PC-9 (cell line): ENCODE results near the gene CSRP1. TPM values are rescaled to one million over a fixed set of nuclear protein-coding genes. Genes with fewer than 3 reads are reported as not detected.

Source experiments
- BruUV-seq: library from RNA; stranded (reverse); fragments of 400-500 nt; replicated peaks from 2 replicates; lab custom pipeline; 2021; lab: Mats Ljungman, UMichigan
- CTCF ChIA-PET: fragments of 300-600 bp; sonication (Branson Sonifier 250); formaldehyde crosslinking; loops from one replicate; lab custom pipeline; 2022; ENCODE audit warnings: antibody characterized with exemption; lab: Charles Lee
- POLR2A ChIA-PET: fragments of 300-600 bp; sonication (Branson Sonifier 250); formaldehyde crosslinking; loops from one replicate; lab custom pipeline; 2022; ENCODE audit warnings: antibody characterized with exemption; ENCODE audit not compliant: unreplicated experiment; lab: Charles Lee
- DNase-seq, 2 experiments: peaks; one replicate each; pipeline versions ENCODE4 v3.0.0 to v3.0.0-alpha.2; 2015 to 2022; ENCODE audit warnings: mixed read lengths in 1 of 2
- H2AFZ ChIP-seq: fragments of 200-600 bp; sonication (generic); 2 replicates; pipeline ENCODE4 v1.8.1; 2017; ENCODE audit warnings: antibody characterized with exemption
- H3F3A ChIP-seq: fragments of 200-600 bp; sonication (generic); 2 replicates; pipeline ENCODE4 v1.8.1; 2017; ENCODE audit warnings: antibody characterized with exemption, mild to moderate bottlenecking, low read depth; ENCODE audit not compliant: insufficient read depth
- H3K27ac ChIP-seq: fragments of 200-600 bp; sonication (generic); 2 replicates; pipeline ENCODE4 v1.6.1; 2016; ENCODE audit warnings: mixed run types
- H3K27me3 ChIP-seq: fragments of 200-600 bp; sonication (generic); 2 replicates; pipeline ENCODE4 v1.6.1; 2016; ENCODE audit warnings: low read depth, mixed run types; ENCODE audit not compliant: insufficient read depth
- H3K36me3 ChIP-seq: fragments of 200-600 bp; sonication (generic); 2 replicates; pipeline ENCODE4 v1.6.1; 2016; ENCODE audit warnings: low read depth, mixed run types
- H3K4me1 ChIP-seq: fragments of 200-600 bp; sonication (generic); replicated peaks from 2 replicates; pipeline ENCODE4 v1.6.1; 2016; ENCODE audit warnings: mixed run types; ENCODE audit not compliant: insufficient read depth
- H3K4me2 ChIP-seq: fragments of 200-600 bp; sonication (generic); 2 replicates; pipeline ENCODE4 v1.6.1; 2017; ENCODE audit warnings: mixed run types
- H3K4me3 ChIP-seq: fragments of 200-600 bp; sonication (generic); 2 replicates; pipeline ENCODE4 v1.6.1; 2016; ENCODE audit warnings: mixed run types
- H3K79me2 ChIP-seq: fragments of 200-600 bp; sonication (generic); 2 replicates; pipeline ENCODE4 v1.6.1; 2017; ENCODE audit warnings: low read depth, mixed run types
- H3K9me2 ChIP-seq: fragments of 200-600 bp; sonication (generic); 2 replicates; pipeline ENCODE4 v1.8.1; 2017; ENCODE audit warnings: mild to moderate bottlenecking; ENCODE audit not compliant: insufficient read depth
- H3K9me3 ChIP-seq: fragments of 200-600 bp; sonication (generic); 2 replicates; pipeline ENCODE4 v1.8.1; 2016; ENCODE audit warnings: low read depth; ENCODE audit not compliant: insufficient read depth
- H4K20me1 ChIP-seq: fragments of 200-600 bp; sonication (generic); 2 replicates; pipeline ENCODE4 v1.8.1; 2017; ENCODE audit not compliant: insufficient read depth
- EZH2 ChIP-seq: fragments of 200-600 bp; sonication (generic); IDR thresholded peaks from 2 replicates; pipeline ENCODE4 v1.8.0; 2017; ENCODE audit warnings: antibody characterized with exemption, low read depth
- intact Hi-C: fragments of 100-400 bp; cut with micrococcal nuclease; formaldehyde crosslinking; loops from one replicate; pipeline ENCODE4 v1.10.0; 2022; ENCODE audit not compliant: unreplicated experiment
- total RNA-seq: library from RNA; stranded (reverse); gene quantifications from 2 replicates; pipeline ENCODE4 v1.2.3, GENCODE V29; 2021
- TF ChIP-seq, protein P1 (sequence below): fragments of 200-600 bp; sonication (generic); conservative IDR thresholded peaks from 2 replicates; pipeline ENCODE4 v1.6.1; 2017; ENCODE audit warnings: mixed run types, antibody characterized with exemption, mild to moderate bottlenecking, moderate library complexity

CSRP1 gene
- total RNA-seq, 1 experiment from 2014 or later: 61.3 TPM

DNA sequence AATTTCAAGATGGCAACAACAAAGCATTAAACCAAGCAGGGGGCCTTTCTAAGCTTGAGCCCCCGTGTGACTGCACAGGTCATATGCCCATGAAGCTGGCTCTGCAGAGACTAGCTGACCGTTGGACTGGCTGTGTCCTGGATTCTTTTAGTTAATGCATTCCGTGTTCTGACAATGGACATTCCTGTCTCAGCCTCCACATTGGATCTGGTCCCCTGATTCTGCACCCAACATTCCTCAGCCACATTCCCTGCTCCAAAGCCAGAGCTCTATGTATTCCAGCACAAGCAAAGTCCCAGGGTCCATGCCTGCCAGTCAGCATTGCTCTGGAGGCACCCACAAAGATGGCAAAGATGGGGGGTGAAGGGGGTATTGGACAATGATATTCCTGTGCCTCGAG lies 26.9 kb upstream of the CSRP1 start:
- intact Hi-C loops: no loop called here
- CTCF ChIA-PET: no interaction called here
- Histone ChIP-seq H3K9me2 (no peaks in the 10 kb centered on the region), H3K4me1 (peaks cover 35% of the 10 kb centered on the region), H3F3A (peaks cover 6% of the 10 kb centered on the region; the same call in 1 of the 2 replicates), H3K4me2 (no peak overlapping the region), H3K27ac (no peak overlapping the region), H2AFZ (no peak overlapping the region), H3K4me3 (no peak overlapping the region), H4K20me1 (no peaks in the 10 kb centered on the region), H3K36me3 (no peaks in the 10 kb centered on the region), H3K79me2 (no peaks in the 10 kb centered on the region), H3K9me3 (no peaks in the 10 kb centered on the region), H3K27me3 (no peaks in the 10 kb centered on the region)
- TF ChIP-seq, protein P1, sequence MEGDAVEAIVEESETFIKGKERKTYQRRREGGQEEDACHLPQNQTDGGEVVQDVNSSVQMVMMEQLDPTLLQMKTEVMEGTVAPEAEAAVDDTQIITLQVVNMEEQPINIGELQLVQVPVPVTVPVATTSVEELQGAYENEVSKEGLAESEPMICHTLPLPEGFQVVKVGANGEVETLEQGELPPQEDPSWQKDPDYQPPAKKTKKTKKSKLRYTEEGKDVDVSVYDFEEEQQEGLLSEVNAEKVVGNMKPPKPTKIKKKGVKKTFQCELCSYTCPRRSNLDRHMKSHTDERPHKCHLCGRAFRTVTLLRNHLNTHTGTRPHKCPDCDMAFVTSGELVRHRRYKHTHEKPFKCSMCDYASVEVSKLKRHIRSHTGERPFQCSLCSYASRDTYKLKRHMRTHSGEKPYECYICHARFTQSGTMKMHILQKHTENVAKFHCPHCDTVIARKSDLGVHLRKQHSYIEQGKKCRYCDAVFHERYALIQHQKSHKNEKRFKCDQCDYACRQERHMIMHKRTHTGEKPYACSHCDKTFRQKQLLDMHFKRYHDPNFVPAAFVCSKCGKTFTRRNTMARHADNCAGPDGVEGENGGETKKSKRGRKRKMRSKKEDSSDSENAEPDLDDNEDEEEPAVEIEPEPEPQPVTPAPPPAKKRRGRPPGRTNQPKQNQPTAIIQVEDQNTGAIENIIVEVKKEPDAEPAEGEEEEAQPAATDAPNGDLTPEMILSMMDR: no peak
- no TSS peak for BruUV-seq
- POLR2A ChIA-PET: interaction anchor here (0.7 kb wide), 1 partner anchor 130 kb away, joined by 3 read pairs; no protein-coding TSS in a partner anchor
- no peak for DNase-seq

DNA sequence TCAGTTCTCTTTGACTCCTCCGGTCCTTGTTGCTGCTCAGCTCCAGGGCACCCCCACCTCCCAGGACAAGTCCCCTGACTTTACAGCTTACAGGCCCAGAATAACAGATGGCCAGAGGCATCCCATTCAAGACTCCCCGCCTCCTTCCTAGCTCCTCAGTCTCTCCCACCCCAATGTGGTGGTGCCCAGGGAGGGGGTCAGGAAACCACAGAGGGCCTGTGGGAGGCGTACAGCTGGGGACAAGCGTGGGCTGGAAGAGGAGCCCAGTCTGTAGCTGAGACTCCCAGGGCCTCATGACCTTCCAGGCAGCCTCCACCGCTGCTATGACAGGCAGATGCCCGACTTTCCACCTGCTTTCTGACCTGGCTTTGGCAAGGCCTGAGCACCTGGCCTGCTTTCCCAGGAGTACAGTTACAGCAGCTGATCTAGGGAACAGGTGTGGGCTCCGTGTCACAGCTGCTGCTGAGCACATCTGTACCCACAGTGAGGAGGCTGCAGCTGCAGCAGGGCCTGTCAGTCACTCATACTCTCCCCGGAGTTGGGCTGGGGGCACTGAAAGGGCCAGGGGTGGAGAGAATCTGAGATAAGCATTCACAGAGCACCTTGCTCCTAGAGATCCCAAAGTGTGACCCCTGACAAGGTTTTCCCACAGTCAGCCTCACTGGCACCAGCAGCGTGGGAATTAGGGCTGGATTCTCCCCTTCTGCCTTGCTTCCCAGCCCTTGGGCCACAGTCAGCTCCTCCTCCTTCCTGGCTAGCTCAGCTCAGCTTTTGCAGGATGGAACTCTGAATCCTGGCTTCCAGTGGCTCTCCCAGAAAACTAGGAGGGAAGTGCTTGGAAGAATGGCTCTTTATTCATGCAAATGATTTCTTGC lies 24.9 kb upstream of the CSRP1 start:
- no peak overlapping the region for H2AFZ ChIP-seq
- POLR2A ChIA-PET: no interaction called here

DNA sequence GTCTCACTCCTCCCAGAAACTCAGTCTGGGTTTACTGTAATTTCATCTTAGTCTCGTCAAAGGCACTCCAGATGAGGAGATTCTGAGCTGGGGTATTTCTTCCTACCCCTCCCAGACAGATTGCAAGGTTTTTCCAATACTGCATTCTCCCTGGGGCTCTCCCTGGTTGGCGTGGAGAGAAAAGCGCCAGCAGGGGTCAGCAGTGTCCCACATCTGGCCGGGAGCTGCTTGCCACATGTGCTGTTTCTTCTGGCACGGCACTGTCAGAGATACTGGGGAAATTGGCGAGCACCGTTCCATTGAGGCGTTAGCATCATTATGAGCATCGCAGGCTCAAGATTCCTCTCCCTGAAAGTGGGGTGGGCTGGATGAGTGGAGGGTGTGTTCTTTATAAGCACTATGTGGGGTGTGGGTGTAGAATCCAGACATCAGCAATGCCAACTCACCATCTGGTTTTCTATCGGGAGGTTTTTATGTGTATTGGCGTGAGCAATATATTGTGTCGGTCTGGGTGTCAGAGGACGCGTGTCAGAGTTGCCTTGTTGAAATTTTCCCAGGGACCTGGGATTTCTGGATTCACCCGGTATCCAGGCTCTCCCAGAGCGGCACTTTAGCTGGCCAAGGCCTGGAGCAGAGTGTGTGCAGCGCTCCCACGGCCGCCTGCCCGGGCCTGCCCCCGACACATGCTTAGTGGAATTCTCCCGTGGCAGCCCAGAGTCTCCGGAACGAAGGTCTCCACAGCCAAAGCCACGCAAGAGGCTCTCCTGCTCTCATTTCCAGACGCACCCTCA lies 24.0 kb upstream of the CSRP1 start:
- peak; percentile 48 to 78 for DNase-seq
- H3F3A ChIP-seq: peaks cover 6% of the 10 kb centered on the region; the same call in 1 of the 2 replicates
- intact Hi-C loops: loop anchor here (1.0 to 2.0 kb wide), 4 partner anchors 28 to 262 kb away; no protein-coding TSS in a partner anchor
- no peak overlapping the region for H2AFZ ChIP-seq
- H3K9me2 ChIP-seq: no peaks in the 10 kb centered on the region
- H3K4me1 ChIP-seq: peaks cover 16% of the 10 kb centered on the region
- no peak overlapping the region for H3K4me2 ChIP-seq
- no peaks in the 10 kb centered on the region for H3K9me3 ChIP-seq
- H3K4me3 ChIP-seq: no peak overlapping the region
- BruUV-seq: no TSS peak
- TF ChIP-seq EZH2: no peak
- TF ChIP-seq, protein P1: peak; percentile 77
- POLR2A ChIA-PET: interaction anchor here (0.5 to 0.7 kb wide), 2 partner anchors 17 to 525 kb away, joined by 3 to 5 read pairs; no protein-coding TSS in a partner anchor
- H4K20me1 ChIP-seq: no peaks in the 10 kb centered on the region
- no peak overlapping the region for H3K27ac ChIP-seq
- H3K79me2 ChIP-seq: no peaks in the 10 kb centered on the region
- no peaks in the 10 kb centered on the region for H3K36me3 ChIP-seq
- CTCF ChIA-PET: interaction anchor here (0.7 to 1.4 kb wide), 4 partner anchors 29 to 182 kb away, joined by 3 to 5 read pairs (median 4); no protein-coding TSS in a partner anchor
- H3K27me3 ChIP-seq: no peaks in the 10 kb centered on the region

More for the DNA sequence above, 24.9 kb upstream of the CSRP1 start:
- peaks cover 6% of the 10 kb centered on the region; the same call in 1 of the 2 replicates for H3F3A ChIP-seq
- no peak overlapping the region for H3K4me3 ChIP-seq
- intact Hi-C loops: loop anchor here (2.0 kb wide), 2 partner anchors 27 to 261 kb away; no protein-coding TSS in a partner anchor
- H3K4me2 ChIP-seq: no peak overlapping the region
- DNase-seq: no peak
- no peaks in the 10 kb centered on the region for H3K9me2 ChIP-seq
- no peaks in the 10 kb centered on the region for H3K36me3 ChIP-seq
- H3K27me3 ChIP-seq: no peaks in the 10 kb centered on the region
- no TSS peak for BruUV-seq
- TF ChIP-seq EZH2: no peak
- TF ChIP-seq, protein P1: no peak
- H3K9me3 ChIP-seq: no peaks in the 10 kb centered on the region
- no peaks in the 10 kb centered on the region for H4K20me1 ChIP-seq
- CTCF ChIA-PET: interaction anchor here (1.1 to 1.4 kb wide), 2 partner anchors 28 to 40 kb away, joined by 4 to 5 read pairs; no protein-coding TSS in a partner anchor
- H3K4me1 ChIP-seq: peaks cover 24% of the 10 kb centered on the region
- no peak overlapping the region for H3K27ac ChIP-seq
- no peaks in the 10 kb centered on the region for H3K79me2 ChIP-seq
